ENCODE measurements around the gene NR1H2. TPM values are rescaled to one million over a fixed set of nuclear protein-coding genes. Genes with fewer than 3 reads are reported as not detected.

The NR1H2 gene
- total RNA-seq, 1 donor from 2014 or later: 72.5 TPM

DNA sequence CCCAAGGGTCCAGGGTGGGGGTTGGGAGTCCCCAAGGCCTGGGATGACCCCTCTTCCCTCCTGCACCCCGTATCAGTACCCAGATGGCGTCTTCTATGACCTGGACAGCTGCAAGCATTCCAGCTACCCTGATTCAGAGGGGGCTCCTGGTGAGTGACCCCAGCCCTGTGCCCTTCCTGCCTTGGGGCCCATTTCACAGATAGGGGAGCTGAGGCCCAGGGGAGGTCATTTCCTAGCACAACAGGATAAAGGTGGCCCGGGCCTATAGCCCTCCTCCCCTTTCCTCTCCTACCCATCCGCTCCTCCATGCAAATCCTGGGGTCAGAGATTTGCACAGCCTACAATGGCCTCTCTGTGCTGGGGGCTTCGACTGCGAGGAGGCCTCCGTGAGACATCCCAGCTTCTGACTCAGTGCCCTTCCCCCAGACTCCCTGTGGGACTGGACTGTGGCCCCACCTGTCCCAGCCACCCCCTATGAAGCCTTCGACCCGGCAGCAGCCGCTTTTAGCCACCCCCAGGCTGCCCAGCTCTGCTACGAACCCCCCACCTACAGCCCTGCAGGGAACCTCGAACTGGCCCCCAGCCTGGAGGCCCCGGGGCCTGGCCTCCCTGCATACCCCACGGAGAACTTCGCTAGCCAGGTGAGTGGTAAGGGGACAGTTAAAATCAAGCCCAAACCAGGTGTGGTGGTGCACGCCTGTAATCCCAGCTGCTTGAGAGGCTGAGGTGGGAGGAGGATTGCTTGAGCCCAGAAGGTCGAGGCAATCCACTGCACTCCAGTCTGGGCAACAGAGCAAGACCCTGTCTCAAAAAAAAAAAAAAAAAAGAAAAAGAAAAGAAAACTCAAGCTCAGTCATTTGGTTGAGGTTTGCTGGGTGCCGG, 46.4 kb downstream of the NR1H2 start:
- no peak for DNase-seq (ENCODE audit: low read depth)

- DNase-seq (ENCODE audit: low read depth): no peak
These were observed 47.2 kb downstream of the NR1H2 start for GRCh38 chr19:50423279-50424113.

DNA sequence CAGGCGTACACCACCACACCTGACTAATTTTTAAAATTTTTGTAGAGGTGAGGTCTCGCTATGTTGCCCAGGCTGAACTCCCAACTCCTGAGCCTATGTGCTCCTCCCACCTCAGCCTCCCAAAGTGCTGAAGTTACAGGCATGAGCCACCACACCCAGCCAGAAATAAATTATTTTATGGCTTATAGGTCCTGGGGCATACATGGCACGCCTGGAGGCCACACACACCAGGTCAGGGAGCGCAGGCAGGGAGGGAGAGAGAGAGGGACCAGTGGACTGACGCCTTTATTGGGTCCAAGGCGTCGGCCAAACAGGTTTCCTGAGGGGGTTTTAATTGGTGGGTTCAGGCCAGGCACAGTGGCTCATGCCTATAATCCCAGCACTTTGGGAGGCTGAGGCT, 49.3 kb downstream of the NR1H2 start:
- DNase-seq (ENCODE audit: low read depth): no peak

DNA sequence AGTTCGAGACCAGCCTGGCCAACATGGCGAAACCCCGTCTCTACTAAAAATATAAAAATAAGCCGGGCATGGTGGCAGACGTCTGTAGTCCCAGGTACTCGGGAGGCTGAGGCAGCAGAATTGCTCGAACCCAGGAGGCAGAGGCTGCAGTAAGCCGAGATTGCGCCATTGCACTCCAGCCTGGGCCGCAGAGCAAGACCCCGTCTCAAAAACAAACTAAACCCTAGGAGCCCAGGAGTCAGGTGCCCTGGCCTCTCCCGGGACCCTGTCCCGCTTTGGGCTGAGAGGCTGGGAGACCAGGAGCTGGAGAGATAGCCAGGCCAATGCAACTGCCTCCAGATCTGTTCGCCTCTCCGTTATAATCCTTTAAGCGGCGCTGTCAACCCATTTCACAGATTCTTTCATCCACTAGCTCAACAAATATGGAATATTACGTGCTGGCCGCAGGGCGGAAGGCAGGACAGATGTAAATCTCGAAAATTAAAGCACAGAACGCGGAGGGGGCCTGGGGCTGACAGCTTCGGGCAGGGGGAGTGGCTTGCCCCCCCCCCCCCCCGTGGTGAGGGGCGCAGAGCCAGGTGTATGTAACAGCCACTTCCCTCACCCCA, 51.2 kb downstream of the NR1H2 start:
- DNase-seq (ENCODE audit: low read depth): no peak

- DNase-seq (ENCODE audit: low read depth): peak; percentile 71
These were observed 51.8 kb downstream of the NR1H2 start for GRCh38 chr19:50427997-50428425.

DNA sequence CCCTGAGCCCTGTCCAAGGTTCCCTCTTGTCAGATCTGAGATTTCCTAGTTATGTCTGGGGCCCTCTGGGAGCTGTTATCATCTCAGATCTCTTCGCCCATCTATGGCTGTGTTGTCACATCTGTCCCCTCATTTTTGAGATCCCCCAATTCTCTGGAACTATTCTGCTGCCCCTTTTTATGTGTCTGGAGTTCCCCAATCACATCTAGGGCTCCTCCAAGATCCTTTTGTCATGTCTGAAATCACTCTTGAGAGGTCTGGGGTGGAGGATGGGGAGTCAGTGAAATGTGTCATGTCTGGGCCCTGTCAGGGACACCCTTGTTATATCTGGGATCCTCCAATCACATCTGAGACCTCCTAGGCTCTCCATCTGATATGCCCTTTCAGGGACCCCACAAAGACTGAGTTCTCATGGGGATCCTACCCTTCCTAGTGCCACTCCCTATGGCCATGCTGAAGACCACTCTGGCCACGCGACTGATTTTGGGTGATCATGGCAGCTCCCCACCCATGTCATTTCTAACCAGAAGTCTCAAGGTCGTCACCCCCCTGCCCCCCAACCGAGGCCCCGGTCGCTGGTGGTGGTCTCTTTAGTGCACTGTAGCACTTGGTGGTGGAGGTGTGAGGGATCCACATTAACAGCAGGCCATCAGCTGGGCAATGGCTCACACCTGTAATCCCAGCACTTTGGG, 52.7 kb downstream of the NR1H2 start:
- no peak for DNase-seq (ENCODE audit: low read depth)

GRCh38 chr19:50430888-50431342, 54.7 kb downstream of the NR1H2 start:
- DNase-seq (ENCODE audit: low read depth): no peak

DNA sequence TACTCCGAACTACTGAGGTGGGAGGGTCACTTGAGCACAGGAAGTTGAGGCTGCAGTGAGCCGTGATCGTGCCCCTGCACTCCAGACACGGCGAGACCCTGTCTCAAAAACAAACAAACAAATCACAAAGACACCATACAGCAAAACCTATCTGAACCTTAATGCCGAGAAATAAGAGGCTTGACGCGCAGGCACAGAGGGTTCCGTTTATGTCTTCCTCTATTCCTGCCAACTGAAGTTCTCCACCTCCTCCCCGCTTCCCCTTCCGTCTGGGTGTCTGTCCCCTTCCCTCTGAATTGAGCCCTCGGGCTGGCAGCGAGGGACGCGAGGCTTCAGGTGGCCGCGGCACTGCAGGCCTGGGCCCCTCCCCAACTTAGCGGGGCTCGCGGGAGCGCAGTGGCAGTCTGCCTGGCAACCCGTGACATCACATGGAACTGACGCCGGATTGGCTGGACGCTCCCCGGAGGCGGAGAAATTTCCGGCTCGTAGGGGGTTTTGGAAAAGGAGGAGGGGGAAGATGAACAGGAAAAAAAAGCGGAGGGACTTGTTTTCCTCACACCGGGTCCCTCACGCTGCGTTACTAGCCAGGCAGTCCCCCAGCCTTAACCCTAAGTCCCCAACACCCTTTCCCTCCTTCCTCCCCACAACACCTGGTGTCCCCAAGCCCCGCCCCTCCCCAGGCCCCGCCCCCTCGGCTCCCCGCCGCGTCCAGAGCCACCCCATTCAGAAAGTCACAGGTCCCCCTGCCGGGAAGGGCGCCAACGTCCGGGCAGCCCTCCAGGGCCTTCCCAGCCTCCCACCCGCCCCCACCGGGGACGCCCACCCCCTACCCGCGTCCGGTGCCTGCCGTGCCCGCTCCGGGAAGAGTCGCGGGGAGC, 55.3 kb downstream of the NR1H2 start:
- DNase-seq (ENCODE audit: low read depth): peak; percentile 45

DNA sequence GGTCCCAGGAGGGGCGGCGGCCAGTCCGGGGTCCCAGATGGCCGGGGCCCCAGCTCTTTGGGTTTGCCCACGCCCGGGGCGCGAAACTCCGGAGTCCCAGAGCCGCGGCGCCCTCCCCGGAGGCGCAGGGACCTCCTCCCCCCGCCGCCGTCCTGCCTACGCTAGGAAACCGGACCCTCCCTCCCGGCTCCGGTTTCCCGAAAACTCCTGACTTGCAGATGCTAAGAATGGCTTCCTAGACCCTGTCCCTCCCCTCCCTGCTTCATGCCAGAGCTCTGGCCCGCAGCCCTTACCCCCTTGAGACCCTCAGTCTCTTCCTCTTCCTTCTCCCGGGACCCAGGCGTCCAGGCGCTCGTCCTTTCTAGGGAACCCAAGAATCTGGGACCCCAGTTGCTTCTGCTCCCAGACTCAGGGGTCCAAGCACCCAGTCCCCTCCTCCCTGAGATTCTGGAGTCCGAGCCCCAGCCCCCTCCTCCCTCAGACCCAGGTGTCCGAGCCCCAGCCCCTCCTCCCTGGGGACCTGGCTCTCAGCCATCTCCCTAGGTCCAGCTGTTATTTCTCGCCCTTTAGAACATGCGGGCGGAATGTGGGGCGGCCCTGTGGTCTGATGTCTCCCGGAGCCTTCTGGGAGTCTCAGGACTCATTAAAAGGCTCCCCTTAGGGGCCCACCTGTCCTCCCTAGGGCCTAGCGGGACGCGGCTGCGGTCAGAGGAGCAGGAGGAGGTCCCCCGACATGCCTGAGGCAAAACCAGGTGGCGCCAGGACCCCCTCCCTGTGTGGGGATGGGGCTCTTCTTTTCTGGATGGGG, 56.2 kb downstream of the NR1H2 start, which contains the start of gene MYBPC2:
MYBPC2 (plus strand) TSS at position 672 of the 808 bp plus-strand sequence; CDS start at position 734, 62 bp downstream.
- DNase-seq (ENCODE audit: low read depth): no peak

Other genes with a start within 250 kb of the NR1H2 start
- gene IZUMO2, start 213.2 kb upstream of the NR1H2 start, total RNA-seq: not detected in 2 replicates
- 0.85 and 36.5 TPM in 2 replicates for gene MYH14, start 172.8 kb upstream of the NR1H2 start, total RNA-seq
- 0.17 and 6.5 TPM in 2 replicates for gene KCNC3, start 47.1 kb upstream of the NR1H2 start, total RNA-seq
- 15.2 TPM in 1 of 2 replicates, not detected in the other for gene NAPSA, start 10.8 kb upstream of the NR1H2 start, total RNA-seq
- 23.9 and 34.7 TPM in 2 replicates for gene POLD1, start 7.9 kb downstream of the NR1H2 start, total RNA-seq
- not detected in 2 replicates for gene SPIB, start 42.5 kb downstream of the NR1H2 start, total RNA-seq
- gene MYBPC2, start 56.4 kb downstream of the NR1H2 start, total RNA-seq: 0.35 TPM in 1 of 2 replicates, not detected in the other
- gene EMC10, start 100.0 kb downstream of the NR1H2 start, total RNA-seq: 58.3 and 78.7 TPM in 2 replicates
- gene GARIN5A, start 100.4 kb downstream of the NR1H2 start, total RNA-seq: 0.52 and 0.89 TPM in 2 replicates
- gene JOSD2, start 134.7 kb downstream of the NR1H2 start, total RNA-seq: 13.5 and 19.8 TPM in 2 replicates
- not detected in 2 replicates for gene ASPDH, start 137.5 kb downstream of the NR1H2 start, total RNA-seq
- 0.30 TPM in 1 of 2 replicates, not detected in the other for gene LRRC4B, start 192.0 kb downstream of the NR1H2 start, total RNA-seq